ENCODE results near the gene CRTC1. TPM values are rescaled to one million over a fixed set of nuclear protein-coding genes. Genes with fewer than 3 reads are reported as not detected.
A peak's percentile ranks its signal among the peaks of the same experiment; 100 is the strongest.

Gene CRTC1
- total and polyA plus RNA-seq, 2 experiments from 2014 or later: 2.5 to 4.8 TPM

DNA sequence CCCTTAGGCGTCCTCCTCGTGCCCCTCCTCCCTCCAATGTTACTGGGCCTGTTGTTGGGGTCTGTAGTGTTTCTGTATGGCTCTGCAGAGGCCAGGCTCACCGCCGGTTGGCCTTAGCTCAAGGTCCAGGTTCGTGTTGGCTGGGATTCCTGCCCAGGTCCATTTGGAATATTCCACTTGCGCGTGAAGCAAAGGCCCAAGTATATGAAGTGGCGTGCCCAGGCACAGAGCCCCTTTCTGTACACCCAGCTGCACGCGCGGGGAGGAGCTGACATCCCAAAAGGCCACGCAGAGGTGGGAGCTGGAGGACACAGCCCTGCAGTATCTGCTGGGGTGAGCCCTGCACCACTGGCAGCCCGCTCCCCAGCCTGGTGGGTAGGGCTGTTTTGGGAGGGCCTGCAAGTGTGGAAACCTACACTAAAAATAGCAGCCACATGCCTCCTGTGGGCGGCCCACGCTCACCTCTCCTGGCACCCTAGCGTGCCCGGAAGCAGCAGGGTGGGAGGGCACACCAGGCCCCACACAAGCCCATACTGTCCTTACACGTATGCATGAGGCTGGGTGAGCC lies 30.2 kb downstream of the CRTC1 start:
- TF ChIP-seq EZH2 (IDR thresholded peaks at IDR 0.05; ENCODE audit: borderline replicate concordance): no peak
- TF ChIP-seq, protein P1, sequence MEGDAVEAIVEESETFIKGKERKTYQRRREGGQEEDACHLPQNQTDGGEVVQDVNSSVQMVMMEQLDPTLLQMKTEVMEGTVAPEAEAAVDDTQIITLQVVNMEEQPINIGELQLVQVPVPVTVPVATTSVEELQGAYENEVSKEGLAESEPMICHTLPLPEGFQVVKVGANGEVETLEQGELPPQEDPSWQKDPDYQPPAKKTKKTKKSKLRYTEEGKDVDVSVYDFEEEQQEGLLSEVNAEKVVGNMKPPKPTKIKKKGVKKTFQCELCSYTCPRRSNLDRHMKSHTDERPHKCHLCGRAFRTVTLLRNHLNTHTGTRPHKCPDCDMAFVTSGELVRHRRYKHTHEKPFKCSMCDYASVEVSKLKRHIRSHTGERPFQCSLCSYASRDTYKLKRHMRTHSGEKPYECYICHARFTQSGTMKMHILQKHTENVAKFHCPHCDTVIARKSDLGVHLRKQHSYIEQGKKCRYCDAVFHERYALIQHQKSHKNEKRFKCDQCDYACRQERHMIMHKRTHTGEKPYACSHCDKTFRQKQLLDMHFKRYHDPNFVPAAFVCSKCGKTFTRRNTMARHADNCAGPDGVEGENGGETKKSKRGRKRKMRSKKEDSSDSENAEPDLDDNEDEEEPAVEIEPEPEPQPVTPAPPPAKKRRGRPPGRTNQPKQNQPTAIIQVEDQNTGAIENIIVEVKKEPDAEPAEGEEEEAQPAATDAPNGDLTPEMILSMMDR (IDR thresholded peaks at IDR 0.05; ENCODE audit: poor library complexity): no peak
- Histone ChIP-seq H3K36me3 (replicated peaks; ENCODE audit: insufficient read depth, low read depth) (no peaks in the 10 kb centered on the region), H3K27ac (peak overlapping the region; percentile 34), H2AFZ (no peak overlapping the region), H4K20me1 (ENCODE audit: insufficient read depth, poor library complexity, severe bottlenecking) (peaks cover 5% of the 10 kb centered on the region), H3K27me3 (no peaks in the 10 kb centered on the region), H3K79me2 (peaks cover 54% of the 10 kb centered on the region), H3K4me3 (no peak overlapping the region), H3K9me3 (ENCODE audit: low read depth) (no peaks in the 10 kb centered on the region), H3K4me2 (no peak overlapping the region), H3K9me2 (replicated peaks; ENCODE audit: insufficient read depth) (no peaks in the 10 kb centered on the region), H3K4me1 (ENCODE audit: insufficient read depth) (peaks cover 14% of the 10 kb centered on the region)
- 93% methylated on average over 17 of the region's 18 CpGs for WGBS (ENCODE audit: low lambda C conversion rate, missing lambda C conversion rate)
- DNase-seq (ENCODE audit: low spot score): no peak

DNA sequence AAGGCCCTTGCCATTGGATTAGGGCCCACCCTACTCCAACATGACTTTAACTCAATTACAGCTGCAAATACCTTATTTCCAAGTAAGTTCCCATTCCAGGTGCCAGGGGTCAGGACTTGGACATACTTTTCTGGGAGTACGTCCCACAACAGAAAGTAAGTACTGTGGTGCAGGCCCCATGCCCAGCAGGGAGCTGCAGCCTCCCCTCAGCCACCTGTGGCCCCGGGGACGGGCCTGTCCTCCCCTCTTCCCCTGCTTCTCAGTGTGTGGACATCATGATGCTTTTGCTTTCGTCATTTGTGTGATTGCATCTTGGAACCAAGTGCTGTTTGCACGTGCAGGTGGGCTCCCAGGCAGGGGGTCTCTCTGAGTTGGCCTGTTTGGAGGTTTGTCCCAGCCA lies 31.9 kb downstream of the CRTC1 start:
- H3K27ac ChIP-seq: no peak overlapping the region
- no peaks in the 10 kb centered on the region for H3K27me3 ChIP-seq
- DNase-seq (ENCODE audit: low spot score): no peak
- no peaks in the 10 kb centered on the region for H4K20me1 ChIP-seq (ENCODE audit: insufficient read depth, poor library complexity, severe bottlenecking)
- H3K9me2 ChIP-seq (replicated peaks; ENCODE audit: insufficient read depth): no peaks in the 10 kb centered on the region
- H3K4me3 ChIP-seq: no peak overlapping the region
- 94% methylated on average over 5 of the region's 5 CpGs for WGBS (ENCODE audit: low lambda C conversion rate, missing lambda C conversion rate)
- H3K4me1 ChIP-seq (ENCODE audit: insufficient read depth): peaks cover 14% of the 10 kb centered on the region
- H2AFZ ChIP-seq: no peak overlapping the region
- no peak overlapping the region for H3K4me2 ChIP-seq
- peaks cover 40% of the 10 kb centered on the region for H3K79me2 ChIP-seq
- H3K9me3 ChIP-seq (ENCODE audit: low read depth): no peaks in the 10 kb centered on the region
- no peaks in the 10 kb centered on the region for H3K36me3 ChIP-seq (replicated peaks; ENCODE audit: insufficient read depth, low read depth)
- TF ChIP-seq EZH2 (IDR thresholded peaks at IDR 0.05; ENCODE audit: borderline replicate concordance) (no peak), EZH2phosphoT487 (IDR thresholded peaks at IDR 0.05; ENCODE audit: low read depth, severe bottlenecking, unreplicated experiment) (no peak)
- TF ChIP-seq, protein P1 (IDR thresholded peaks at IDR 0.05; ENCODE audit: poor library complexity): no peak

DNA sequence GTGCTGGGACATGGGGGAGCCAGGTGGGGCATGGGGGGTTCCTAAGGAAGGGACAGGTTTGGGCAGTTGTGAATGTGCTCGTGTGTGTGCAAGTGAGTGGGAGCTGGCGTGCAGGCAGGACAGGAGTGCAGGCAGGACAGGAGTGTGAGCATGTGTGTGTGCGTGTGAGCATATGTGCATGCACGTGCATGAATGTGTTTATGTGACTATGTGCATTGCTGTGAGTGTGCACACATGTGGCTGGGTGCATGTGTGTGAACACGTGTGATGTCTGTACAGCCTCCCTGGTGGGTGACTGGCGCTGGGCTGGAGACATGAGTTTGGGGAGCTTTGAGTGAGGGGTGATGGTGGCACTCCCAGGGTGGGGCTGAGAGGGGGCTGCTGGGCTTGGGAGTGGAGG lies 33.4 kb downstream of the CRTC1 start:
- no peaks in the 10 kb centered on the region for H3K36me3 ChIP-seq (replicated peaks; ENCODE audit: insufficient read depth, low read depth)
- no peak overlapping the region for H3K4me3 ChIP-seq
- no peaks in the 10 kb centered on the region for H3K9me3 ChIP-seq (ENCODE audit: low read depth)
- no peaks in the 10 kb centered on the region for H3K9me2 ChIP-seq (replicated peaks; ENCODE audit: insufficient read depth)
- H3K4me2 ChIP-seq: no peak overlapping the region
- no peak overlapping the region for H2AFZ ChIP-seq
- 85% methylated on average over 4 of the region's 6 CpGs for WGBS (ENCODE audit: low lambda C conversion rate, missing lambda C conversion rate)
- no peak overlapping the region for H3K27ac ChIP-seq
- peaks cover 33% of the 10 kb centered on the region for H3K79me2 ChIP-seq
- TF ChIP-seq EZH2 (IDR thresholded peaks at IDR 0.05; ENCODE audit: borderline replicate concordance): no peak
- no peak for TF ChIP-seq EZH2phosphoT487 (IDR thresholded peaks at IDR 0.05; ENCODE audit: low read depth, severe bottlenecking, unreplicated experiment)
- TF ChIP-seq, protein P1 (IDR thresholded peaks at IDR 0.05; ENCODE audit: poor library complexity): no peak
- no peaks in the 10 kb centered on the region for H4K20me1 ChIP-seq (ENCODE audit: insufficient read depth, poor library complexity, severe bottlenecking)
- no peaks in the 10 kb centered on the region for H3K27me3 ChIP-seq
- peaks cover 4% of the 10 kb centered on the region for H3K4me1 ChIP-seq (ENCODE audit: insufficient read depth)
- DNase-seq (ENCODE audit: low spot score): no peak

DNA sequence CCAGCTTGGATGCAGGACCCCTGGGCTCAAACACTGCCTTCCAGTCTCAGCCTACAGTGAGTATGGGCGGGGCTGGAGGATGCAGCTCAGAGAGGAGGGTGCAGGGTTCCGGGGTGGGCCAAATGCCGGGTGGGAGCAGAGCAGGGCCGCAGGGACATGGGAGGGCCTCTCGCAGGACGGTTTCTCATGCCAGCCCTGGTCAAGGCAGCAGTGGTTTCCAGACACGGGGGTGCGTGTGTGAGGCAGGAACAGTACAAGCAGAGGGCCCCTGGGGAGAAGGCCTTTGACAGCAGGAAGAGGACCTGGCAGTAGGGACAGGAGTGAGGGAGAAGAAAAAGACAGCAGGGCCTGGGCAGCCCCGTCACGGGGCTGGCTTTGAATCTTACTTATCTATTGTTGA lies 34.1 kb downstream of the CRTC1 start:
- Histone ChIP-seq H3K36me3 (replicated peaks; ENCODE audit: insufficient read depth, low read depth) (no peaks in the 10 kb centered on the region), H3K27me3 (no peaks in the 10 kb centered on the region), H3K4me1 (ENCODE audit: insufficient read depth) (peaks cover 4% of the 10 kb centered on the region), H3K79me2 (peaks cover 34% of the 10 kb centered on the region), H4K20me1 (ENCODE audit: insufficient read depth, poor library complexity, severe bottlenecking) (no peaks in the 10 kb centered on the region), H2AFZ (no peak overlapping the region), H3K27ac (no peak overlapping the region), H3K9me2 (replicated peaks; ENCODE audit: insufficient read depth) (no peaks in the 10 kb centered on the region), H3K9me3 (ENCODE audit: low read depth) (no peaks in the 10 kb centered on the region), H3K4me3 (no peak overlapping the region), H3K4me2 (no peak overlapping the region)
- no peak for DNase-seq (ENCODE audit: low spot score)
- TF ChIP-seq EZH2 (IDR thresholded peaks at IDR 0.05; ENCODE audit: borderline replicate concordance) (no peak), EZH2phosphoT487 (IDR thresholded peaks at IDR 0.05; ENCODE audit: low read depth, severe bottlenecking, unreplicated experiment) (no peak)
- TF ChIP-seq, protein P1 (IDR thresholded peaks at IDR 0.05; ENCODE audit: poor library complexity): no peak
- 75% methylated on average over 9 of the region's 10 CpGs for WGBS (ENCODE audit: low lambda C conversion rate, missing lambda C conversion rate)
